Measurements from ENCODE around the gene DNAH17. TPM values are rescaled to one million over a fixed set of nuclear protein-coding genes. Genes with fewer than 3 reads are reported as not detected.

Gene DNAH17
- total and polyA plus RNA-seq, 2 of the 13 experiments (the other 11 are each of a cell fraction or from before 2014, with no cell fraction given), result 0.86 to 1.6 TPM

DNA sequence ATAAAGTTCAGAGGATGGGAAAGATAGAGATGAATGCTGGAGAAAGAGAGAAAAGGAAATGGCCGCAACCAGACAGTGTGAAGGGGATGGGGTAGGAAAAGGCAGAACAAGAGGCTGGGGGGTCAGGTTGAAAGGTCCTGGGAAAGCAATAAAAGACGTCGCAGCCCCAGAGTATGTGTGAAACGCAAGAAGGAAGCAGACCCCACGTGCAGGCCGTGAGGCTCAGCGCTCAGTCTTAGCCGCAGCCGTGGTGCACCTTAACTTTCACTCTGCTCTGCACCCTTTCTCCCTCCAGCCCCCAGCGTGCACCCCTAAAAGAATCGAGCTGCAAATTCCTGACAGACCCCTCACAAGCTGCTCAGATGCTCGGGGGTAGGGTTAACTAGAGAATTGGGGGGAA lies 1.9 kb downstream of the DNAH17 start:
- DNase-seq (ENCODE audit: low spot score) (no peak), FAIRE-seq (no peak), ATAC-seq (no peak)
- Histone ChIP-seq H2AFZ (ENCODE audit: low read length) (no peak overlapping the region), H3K9ac (ENCODE audit: insufficient read depth, low read depth, low read length) (no peak overlapping the region), H3K4me1 (ENCODE audit: insufficient read depth, low read length) (0 out of 2 replicates have a peak, but pooled peaks cover 5% of the 10 kb centered on the region), H3K36me3 (replicated peaks in 1 of 2; ENCODE audit: control insufficient read depth in 1 of 2, insufficient read depth in 2 of 2, low read length in 2 of 2) (no peaks in the 10 kb centered on the region), H3K79me2 (ENCODE audit: insufficient read depth, low read length) (no peaks in the 10 kb centered on the region), H3K27me3 (ENCODE audit: control insufficient read depth in 1 of 2, insufficient read depth in 2 of 2, low read length in 2 of 2) (no peaks in the 10 kb centered on the region), H4K20me1 (ENCODE audit: insufficient read depth, low read length) (no peaks in the 10 kb centered on the region), H3K4me3 (replicated peaks in 1 of 3; ENCODE audit: insufficient read depth in 1 of 3, low read depth in 2 of 3, low read length in 3 of 3) (no peak overlapping the region), H3K4me2 (ENCODE audit: low read depth, low read length) (no peak overlapping the region), H3K9me3 (ENCODE audit: low read length) (no peaks in the 10 kb centered on the region), H3K27ac (ENCODE audit: extremely low read length, insufficient read depth, low read length) (no peak overlapping the region)
- TF ChIP-seq ZNF292 (CRISPR knock-in tag; IDR thresholded peaks at IDR 0.05; ENCODE audit: borderline replicate concordance, low read depth), result no peak
- TF ChIP-seq, protein P1, sequence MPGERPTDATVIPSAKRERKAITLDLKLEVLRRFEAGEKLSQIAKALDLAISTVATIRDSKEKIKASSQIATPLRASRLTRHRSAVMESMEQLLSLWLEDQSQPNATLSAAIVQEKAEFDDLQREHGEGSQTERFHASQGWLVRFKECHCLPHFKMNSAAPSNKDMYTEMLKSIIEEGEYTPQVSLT (CRISPR knock-in tag; IDR thresholded peaks at IDR 0.05; ENCODE audit: borderline replicate concordance, low read depth), result no peak
- TF ChIP-seq NFIC (IDR thresholded peaks at IDR 0.05; ENCODE audit: low read length), result no peak
- no peak for TF ChIP-seq ZBTB38 (CRISPR knock-in tag; IDR thresholded peaks at IDR 0.05)
- TF ChIP-seq, protein P2, sequence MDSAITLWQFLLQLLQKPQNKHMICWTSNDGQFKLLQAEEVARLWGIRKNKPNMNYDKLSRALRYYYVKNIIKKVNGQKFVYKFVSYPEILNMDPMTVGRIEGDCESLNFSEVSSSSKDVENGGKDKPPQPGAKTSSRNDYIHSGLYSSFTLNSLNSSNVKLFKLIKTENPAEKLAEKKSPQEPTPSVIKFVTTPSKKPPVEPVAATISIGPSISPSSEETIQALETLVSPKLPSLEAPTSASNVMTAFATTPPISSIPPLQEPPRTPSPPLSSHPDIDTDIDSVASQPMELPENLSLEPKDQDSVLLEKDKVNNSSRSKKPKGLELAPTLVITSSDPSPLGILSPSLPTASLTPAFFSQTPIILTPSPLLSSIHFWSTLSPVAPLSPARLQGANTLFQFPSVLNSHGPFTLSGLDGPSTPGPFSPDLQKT (CRISPR knock-in tag; IDR thresholded peaks at IDR 0.05; ENCODE audit: borderline replicate concordance), result no peak
- TF ChIP-seq MYC (CRISPR knock-in tag; IDR thresholded peaks at IDR 0.05; ENCODE audit: borderline replicate concordance), result no peak
- no peak for TF ChIP-seq GZF1 (CRISPR knock-in tag; IDR thresholded peaks at IDR 0.05)
- TF ChIP-seq ZNF12 (CRISPR knock-in tag; IDR thresholded peaks at IDR 0.05), result no peak
- no peak for TF ChIP-seq NCOA1 (CRISPR knock-in tag; IDR thresholded peaks at IDR 0.05)
- no peak for TF ChIP-seq ZNF232 (CRISPR knock-in tag; IDR thresholded peaks at IDR 0.05; ENCODE audit: borderline replicate concordance)
- TF ChIP-seq ZNF850 (CRISPR knock-in tag; conservative IDR thresholded peaks at IDR 0.05), result no peak
- no peak for TF ChIP-seq RFX3 (CRISPR knock-in tag; IDR thresholded peaks at IDR 0.05)
- TF ChIP-seq, protein P3, sequence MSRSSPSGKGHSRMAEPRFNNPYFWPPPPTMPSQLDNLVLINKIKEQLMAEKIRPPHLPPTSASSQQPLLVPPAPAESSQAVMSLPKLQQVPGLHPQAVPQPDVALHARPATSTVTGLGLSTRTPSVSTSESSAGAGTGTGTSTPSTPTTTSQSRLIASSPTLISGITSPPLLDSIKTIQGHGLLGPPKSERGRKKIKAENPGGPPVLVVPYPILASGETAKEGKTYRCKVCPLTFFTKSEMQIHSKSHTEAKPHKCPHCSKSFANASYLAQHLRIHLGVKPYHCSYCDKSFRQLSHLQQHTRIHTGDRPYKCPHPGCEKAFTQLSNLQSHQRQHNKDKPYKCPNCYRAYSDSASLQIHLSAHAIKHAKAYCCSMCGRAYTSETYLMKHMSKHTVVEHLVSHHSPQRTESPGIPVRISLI (CRISPR knock-in tag; IDR thresholded peaks at IDR 0.05; ENCODE audit: borderline replicate concordance), result no peak
- no peak for TF ChIP-seq TCF7 (IDR thresholded peaks at IDR 0.05; ENCODE audit: low read depth)
- no peak for TF ChIP-seq TCF12 (IDR thresholded peaks at IDR 0.05)
- no peak for TF ChIP-seq TCF12 (CRISPR knock-in tag; IDR thresholded peaks at IDR 0.05)
- no peak for TF ChIP-seq SMARCC2 (IDR thresholded peaks at IDR 0.05)
- no peak for TF ChIP-seq CHD2 (IDR thresholded peaks at IDR 0.05; ENCODE audit: low read depth, low read length)
- TF ChIP-seq IRX3 (CRISPR knock-in tag; IDR thresholded peaks at IDR 0.05; ENCODE audit: borderline replicate concordance, low read depth), result no peak
- TF ChIP-seq FOXK2 (IDR thresholded peaks at IDR 0.05), result no peak
- TF ChIP-seq ZNF720 (CRISPR knock-in tag; IDR thresholded peaks at IDR 0.05), result no peak
- no TSS peak for BruUV-seq (replicated peaks)
- in situ Hi-C loops (cut with HindIII; ENCODE audit: extremely low pct_ligation_motif_present, low pct_unique_long_range_greater_than_20kb), result no loop called here
- 62% methylated on average over 12 of the region's 12 CpGs for WGBS (ENCODE audit: low lambda C conversion rate)
- ChIA-PET CTCF (ENCODE audit: low intra/inter-chr PET ratio, low total read pairs) (no interaction called here), POLR2A (no interaction called here)
- intact Hi-C loops (cut with micrococcal nuclease; ENCODE audit: unreplicated experiment), result no loop called here

All from HepG2 (cell line).